Liver (tissue), 9 donors: ENCODE results near the gene NEIL1. TPM values are rescaled to one million over a fixed set of nuclear protein-coding genes. Genes with fewer than 3 reads are reported as not detected.

Experiments
- DNase-seq: peaks from one replicate; pipeline ENCODE4 v3.0.0-alpha.2; 2017; ENCODE audit warnings: low spot score
- H3K27ac ChIP-seq, 2 donors: one replicate each; pipeline ENCODE4 v1.7.0; 2013; ENCODE audit warnings: inconsistent platforms in 2 of 2, low read length in 2 of 2, control low read depth in 1 of 2, low read depth in 1 of 2, mild to moderate bottlenecking in 1 of 2
- H3K27me3 ChIP-seq, 4 donors: one replicate each; pipeline versions ENCODE4 v1.6.1 to v1.7.0; 2013; ENCODE audit warnings: low read length in 3 of 4, inconsistent platforms in 1 of 4, mild to moderate bottlenecking in 1 of 4, moderate library complexity in 1 of 4; ENCODE audit not compliant: control insufficient read depth in 4 of 4, insufficient read depth in 4 of 4
- H3K36me3 ChIP-seq, 4 donors: one replicate each; pipeline versions ENCODE4 v1.6.1 to v1.7.0; 2013; ENCODE audit warnings: low read length in 3 of 4, mild to moderate bottlenecking in 3 of 4, low read depth in 1 of 4, moderate library complexity in 1 of 4; ENCODE audit not compliant: control insufficient read depth in 4 of 4, insufficient read depth in 3 of 4
- H3K4me1 ChIP-seq, 4 donors: one replicate each; pipeline versions ENCODE4 v1.6.1 to v1.7.0; 2013; ENCODE audit warnings: low read length in 3 of 4, mild to moderate bottlenecking in 3 of 4, moderate library complexity in 1 of 4; ENCODE audit not compliant: control insufficient read depth in 4 of 4, insufficient read depth in 4 of 4
- H3K4me3 ChIP-seq, 3 donors: one replicate each; pipeline versions ENCODE4 v1.6.1 to v1.7.0; 2013; ENCODE audit warnings: low read length in 3 of 3, control low read depth in 1 of 3, low read depth in 1 of 3, mild to moderate bottlenecking in 1 of 3
- H3K9ac ChIP-seq, 2 donors: one replicate each; pipeline ENCODE4 v1.7.0; 2013; ENCODE audit warnings: low read length in 2 of 2, mild to moderate bottlenecking in 2 of 2, moderate library complexity in 2 of 2, control low read depth in 1 of 2, low read depth in 1 of 2
- H3K9me3 ChIP-seq, 4 donors: one replicate each; pipeline versions ENCODE4 v1.6.1 to v1.7.0; 2013; ENCODE audit warnings: low read length in 3 of 4; ENCODE audit not compliant: control insufficient read depth in 4 of 4
- CTCF ChIP-seq: fragments of 150-350 bp; IDR thresholded peaks from 2 replicates; pipeline ENCODE4 v1.5.1; 2017; ENCODE audit warnings: improper control_type of control experiment, low read depth, low read length; ENCODE audit not compliant: missing input control
- EGR1 ChIP-seq, 2 donors: IDR thresholded peaks; 2 replicates each; pipeline ENCODE4 v1.6.1; 2016 to 2018; ENCODE audit warnings: antibody characterized with exemption in 2 of 2, low read depth in 2 of 2
- FOXA1 ChIP-seq: IDR thresholded peaks from 2 replicates; pipeline ENCODE4 v1.6.1; 2016; ENCODE audit warnings: antibody characterized with exemption
- FOXA2 ChIP-seq: IDR thresholded peaks from 2 replicates; pipeline ENCODE4 v1.6.1; 2016; ENCODE audit warnings: antibody characterized with exemption
- GABPA ChIP-seq, 2 donors: IDR thresholded peaks in 1 of 2; conservative IDR thresholded peaks in 1 of 2; 2 replicates each; pipeline ENCODE4 v1.6.1; 2016; ENCODE audit warnings: antibody characterized with exemption in 2 of 2, mild to moderate bottlenecking in 1 of 2, moderate library complexity in 1 of 2
- HNF4A ChIP-seq, 2 donors: conservative IDR thresholded peaks; 2 replicates each; pipeline ENCODE4 v1.6.1; 2016; ENCODE audit warnings: antibody characterized with exemption in 2 of 2, mild to moderate bottlenecking in 2 of 2
- HNF4G ChIP-seq: IDR thresholded peaks from 2 replicates; pipeline ENCODE4 v1.6.1; 2016; ENCODE audit warnings: antibody characterized with exemption
- JUND ChIP-seq, 2 donors: IDR thresholded peaks; 2 replicates each; pipeline ENCODE4 v1.6.1; 2016; ENCODE audit warnings: antibody characterized with exemption in 2 of 2
- NR2F2 ChIP-seq: IDR thresholded peaks from 2 replicates; pipeline ENCODE4 v1.6.1; 2016; ENCODE audit warnings: antibody characterized with exemption
- RAD21 ChIP-seq, 2 donors: IDR thresholded peaks; 2 replicates each; pipeline ENCODE4 v1.6.1; 2016; ENCODE audit warnings: antibody characterized with exemption in 2 of 2, mild to moderate bottlenecking in 2 of 2
- REST ChIP-seq: IDR thresholded peaks from 2 replicates; pipeline ENCODE4 v1.6.1; 2016; ENCODE audit warnings: antibody characterized with exemption, mild to moderate bottlenecking
- RXRA ChIP-seq, 2 donors: IDR thresholded peaks; 2 replicates each; pipeline ENCODE4 v1.6.1; 2017 to 2018; ENCODE audit warnings: antibody characterized with exemption in 2 of 2, mild to moderate bottlenecking in 1 of 2
- SP1 ChIP-seq: IDR thresholded peaks from 2 replicates; pipeline ENCODE4 v1.6.1; 2018; ENCODE audit warnings: antibody characterized with exemption, mild to moderate bottlenecking
- TAF1 ChIP-seq: conservative IDR thresholded peaks from 2 replicates; pipeline ENCODE4 v1.6.1; 2016; ENCODE audit warnings: antibody characterized with exemption, mild to moderate bottlenecking
- YY1 ChIP-seq: IDR thresholded peaks from 2 replicates; pipeline ENCODE4 v1.6.1; 2016; ENCODE audit warnings: antibody characterized with exemption, mild to moderate bottlenecking
- WGBS: extraction: QIAGEN DNeasy Blood & Tissue Kit; methylation state at CpG from one replicate; pipeline ENCODE4 v1.1.7; 2013; 5-methylcytosine and 5-hydroxymethylcytosine counted together
- polyA plus RNA-seq, 2 donors: library from polyadenylated mRNA; stranded (reverse) in 1 of 2; unstranded in 1 of 2; fragments of 200-250 nt in 1 of 2; fragments of >200 nt in 1 of 2; fragmentation: Nextera tagmentation in 1 of 2; extraction: Ambion mirVana in 1 of 2; gene quantifications; one replicate each; pipeline versions ENCODE4 v1.2.1 to v1.2.3, GENCODE V29; 2013 to 2015
- total RNA-seq, 2 donors: library from RNA; depleted of rRNA; stranded (reverse); fragments of >200 nt; gene quantifications; one replicate each; pipeline ENCODE4 v1.2.3, GENCODE V29; 2014
- TF ChIP-seq, protein P1 (sequence below): IDR thresholded peaks from 2 replicates; pipeline ENCODE4 v1.6.1; 2016; ENCODE audit warnings: antibody characterized with exemption
- TF ChIP-seq, protein P2 (sequence below): IDR thresholded peaks from 2 replicates; pipeline ENCODE4 v1.6.1; 2016; ENCODE audit warnings: antibody characterized with exemption
- TF ChIP-seq, protein P3 (sequence below): IDR thresholded peaks from 2 replicates; pipeline ENCODE4 v1.6.1; 2016; ENCODE audit warnings: antibody characterized with exemption
- donor health status: healthy.
- donor health status: healthy.
- donor health status: healthy.
- donor health status: healthy.
- donor health status: healthy.

Gene NEIL1
- total and polyA plus RNA-seq, 4 donors: 5.3 to 25.8 (median 17.5) TPM

DNA sequence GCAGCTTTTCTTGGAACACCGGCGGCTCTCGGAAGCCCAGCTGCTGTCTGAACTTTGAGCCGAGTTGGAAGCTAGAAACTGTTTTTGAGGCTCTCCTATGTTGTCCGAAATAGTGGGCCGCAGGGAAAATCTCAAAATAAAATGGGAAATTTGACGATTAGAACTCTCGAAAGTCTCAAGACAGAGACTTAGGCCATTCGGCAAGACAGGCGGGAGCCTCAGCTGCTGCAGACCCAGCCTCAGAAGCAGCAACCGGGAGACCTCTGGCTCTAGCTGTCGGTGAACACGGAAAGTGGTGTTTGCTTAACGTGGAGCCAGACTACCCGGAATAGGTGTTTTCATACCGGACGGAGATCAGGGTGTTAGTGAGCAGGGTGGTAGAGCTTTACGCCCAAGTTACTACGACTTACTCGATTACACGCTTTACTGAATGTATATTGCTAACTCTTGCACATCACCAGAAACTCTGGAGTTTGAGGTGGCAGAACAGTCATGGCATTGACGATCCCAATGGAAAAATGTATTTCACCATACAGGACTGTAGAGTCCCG lies 21.9 kb downstream of the NEIL1 start:
- Histone ChIP-seq H3K27ac (peak overlapping the region; percentile 98 to 99), H3K4me3 (peak overlapping the region; percentile 79 to 90 (median 86)), H3K36me3 (peaks cover 8 to 47% (median 28%) of the 10 kb centered on the region in 4 donors), H3K27me3 (no peaks in the 10 kb centered on the region), H3K9me3 (no peaks in the 10 kb centered on the region), H3K4me1 (peaks cover 1 to 22% (median 20%) of the 10 kb centered on the region in 4 donors), H3K9ac (peak overlapping the region; percentile 89 to 98)
- WGBS: 3% methylated on average over 23 of the region's 23 CpGs
- TF ChIP-seq, protein P1, sequence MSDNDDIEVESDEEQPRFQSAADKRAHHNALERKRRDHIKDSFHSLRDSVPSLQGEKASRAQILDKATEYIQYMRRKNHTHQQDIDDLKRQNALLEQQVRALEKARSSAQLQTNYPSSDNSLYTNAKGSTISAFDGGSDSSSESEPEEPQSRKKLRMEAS: peak; percentile 54
- TF ChIP-seq FOXA2 (no peak), YY1 (peak; percentile 61), HNF4A (conservative IDR thresholded peaks at IDR 0.05) (peak; percentile 78 to 85), CTCF (no peak), JUND (IDR thresholded peaks at IDR 0.05) (no peak), RAD21 (IDR thresholded peaks at IDR 0.05) (peak; percentile 4 to 40), EGR1 (IDR thresholded peaks at IDR 0.05; ENCODE audit: low read depth in 2 of 2) (no peak), HNF4G (peak; percentile 64), NR2F2 (peak; percentile 83), GABPA (IDR thresholded peaks at IDR 0.05 in 1 of 2, conservative IDR thresholded peaks at IDR 0.05 in 1 of 2) (peak in 1 of 2 donors; percentile 1), FOXA1 (no peak), RXRA (IDR thresholded peaks at IDR 0.05) (peak; percentile 6 to 59), SP1 (peak; percentile 84), TAF1 (peak; percentile 13), REST (no peak)
- TF ChIP-seq, protein P2, sequence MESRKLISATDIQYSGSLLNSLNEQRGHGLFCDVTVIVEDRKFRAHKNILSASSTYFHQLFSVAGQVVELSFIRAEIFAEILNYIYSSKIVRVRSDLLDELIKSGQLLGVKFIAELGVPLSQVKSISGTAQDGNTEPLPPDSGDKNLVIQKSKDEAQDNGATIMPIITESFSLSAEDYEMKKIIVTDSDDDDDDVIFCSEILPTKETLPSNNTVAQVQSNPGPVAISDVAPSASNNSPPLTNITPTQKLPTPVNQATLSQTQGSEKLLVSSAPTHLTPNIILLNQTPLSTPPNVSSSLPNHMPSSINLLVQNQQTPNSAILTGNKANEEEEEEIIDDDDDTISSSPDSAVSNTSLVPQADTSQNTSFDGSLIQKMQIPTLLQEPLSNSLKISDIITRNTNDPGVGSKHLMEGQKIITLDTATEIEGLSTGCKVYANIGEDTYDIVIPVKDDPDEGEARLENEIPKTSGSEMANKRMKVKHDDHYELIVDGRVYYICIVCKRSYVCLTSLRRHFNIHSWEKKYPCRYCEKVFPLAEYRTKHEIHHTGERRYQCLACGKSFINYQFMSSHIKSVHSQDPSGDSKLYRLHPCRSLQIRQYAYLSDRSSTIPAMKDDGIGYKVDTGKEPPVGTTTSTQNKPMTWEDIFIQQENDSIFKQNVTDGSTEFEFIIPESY: no peak
- TF ChIP-seq, protein P3, sequence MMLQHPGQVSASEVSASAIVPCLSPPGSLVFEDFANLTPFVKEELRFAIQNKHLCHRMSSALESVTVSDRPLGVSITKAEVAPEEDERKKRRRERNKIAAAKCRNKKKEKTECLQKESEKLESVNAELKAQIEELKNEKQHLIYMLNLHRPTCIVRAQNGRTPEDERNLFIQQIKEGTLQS: no peak
- no peak for DNase-seq
